Activated naive CD8-positive, alpha-beta T cell treated with anti-CD3 and anti-CD28 coated beads, Interleukin-2, amount 50 U/mL, for 24 hours (primary cell): ENCODE data around the gene KIF12.

Source experiments
- ATAC-seq: fragments of 150-1000 bp; cut with Tn5 transposase; one replicate; pipeline ENCODE4 v1.10.0; 2021
- DNase-seq: peaks from one replicate; pipeline ENCODE4 v3.0.0; 2021
- H3K27ac Mint-ChIP-seq: one replicate; pipeline ENCODE4 v1.8.0; 2021; ENCODE audit warnings: mild to moderate bottlenecking, mixed read lengths
- H3K27me3 Mint-ChIP-seq: one replicate; pipeline ENCODE4 v1.8.0; 2021; ENCODE audit warnings: mixed read lengths
- H3K36me3 Mint-ChIP-seq: one replicate; pipeline ENCODE4 v1.8.0; 2021; ENCODE audit warnings: low read depth, mixed read lengths
- H3K4me1 Mint-ChIP-seq: one replicate; pipeline ENCODE4 v1.8.0; 2021; ENCODE audit warnings: mixed read lengths
- H3K4me3 Mint-ChIP-seq: one replicate; pipeline ENCODE4 v1.8.0; 2021; ENCODE audit warnings: mild to moderate bottlenecking, moderate library complexity, mixed read lengths
- H3K9me3 Mint-ChIP-seq: one replicate; pipeline ENCODE4 v1.8.0; 2021; ENCODE audit warnings: mixed read lengths

KIF12 gene

GRCh38 chr9:114100536-114100935, 1.4 kb upstream of the KIF12 start:
- H3K27me3 Mint-ChIP-seq, result peaks cover 31% of the 10 kb centered on the region
- ATAC-seq (no peak), DNase-seq (no peak)
- no peak overlapping the region for H3K27ac Mint-ChIP-seq
- H3K36me3 Mint-ChIP-seq, result no peaks in the 10 kb centered on the region
- peaks cover 7% of the 10 kb centered on the region for H3K4me1 Mint-ChIP-seq
- H3K9me3 Mint-ChIP-seq, result peaks cover 7% of the 10 kb centered on the region
- H3K4me3 Mint-ChIP-seq, result no peak overlapping the region

GRCh38 chr9:114099669-114100270, 678 bp upstream of the KIF12 start:
- Mint-ChIP-seq H3K4me1 (peaks cover 7% of the 10 kb centered on the region), H3K27ac (no peak overlapping the region), H3K4me3 (no peak overlapping the region), H3K9me3 (peaks cover 7% of the 10 kb centered on the region), H3K27me3 (peaks cover 32% of the 10 kb centered on the region), H3K36me3 (no peaks in the 10 kb centered on the region)
- ATAC-seq (no peak), DNase-seq (no peak)

GRCh38 chr9:114098021-114098935, 814 bp downstream of the KIF12 start:
- peaks cover 7% of the 10 kb centered on the region for H3K4me1 Mint-ChIP-seq
- no peak overlapping the region for H3K4me3 Mint-ChIP-seq
- H3K9me3 Mint-ChIP-seq, result peaks cover 7% of the 10 kb centered on the region
- H3K27ac Mint-ChIP-seq, result no peak overlapping the region
- no peaks in the 10 kb centered on the region for H3K36me3 Mint-ChIP-seq
- DNase-seq (peak; percentile 35), ATAC-seq (peak; percentile 48)
- peaks cover 34% of the 10 kb centered on the region for H3K27me3 Mint-ChIP-seq

- Mint-ChIP-seq H3K4me1 (peaks cover 7% of the 10 kb centered on the region), H3K27ac (no peak overlapping the region), H3K27me3 (peaks cover 30% of the 10 kb centered on the region), H3K9me3 (peaks cover 7% of the 10 kb centered on the region), H3K4me3 (peak overlapping the region; percentile 26), H3K36me3 (no peaks in the 10 kb centered on the region)
- no peak for DNase-seq
- no peak for ATAC-seq
Measured at GRCh38 chr9:114097613-114098020, 1.5 kb downstream of the KIF12 start.

GRCh38 chr9:114096866-114097612, 2.1 kb downstream of the KIF12 start:
- H3K4me3 Mint-ChIP-seq, result peak overlapping the region; percentile 26
- H3K4me1 Mint-ChIP-seq, result peaks cover 7% of the 10 kb centered on the region
- no peak overlapping the region for H3K27ac Mint-ChIP-seq
- H3K27me3 Mint-ChIP-seq, result peaks cover 30% of the 10 kb centered on the region
- H3K36me3 Mint-ChIP-seq, result no peaks in the 10 kb centered on the region
- ATAC-seq (no peak), DNase-seq (no peak)
- H3K9me3 Mint-ChIP-seq, result peaks cover 6% of the 10 kb centered on the region

- H3K9me3 Mint-ChIP-seq, result no peaks in the 10 kb centered on the region
- ATAC-seq, result no peak
- DNase-seq, result peak; percentile 12
- no peak overlapping the region for H3K4me3 Mint-ChIP-seq
- no peak overlapping the region for H3K27ac Mint-ChIP-seq
- H3K4me1 Mint-ChIP-seq, result peaks cover 7% of the 10 kb centered on the region
- H3K36me3 Mint-ChIP-seq, result no peaks in the 10 kb centered on the region
- H3K27me3 Mint-ChIP-seq, result peaks cover 24% of the 10 kb centered on the region
Measured at GRCh38 chr9:114096041-114096511, 3.0 kb downstream of the KIF12 start.

GRCh38 chr9:114094971-114095370, 4.1 kb downstream of the KIF12 start:
- H3K9me3 Mint-ChIP-seq, result no peaks in the 10 kb centered on the region

GRCh38 chr9:114093761-114094505, 5.2 kb downstream of the KIF12 start:
- H3K27me3 Mint-ChIP-seq, result peaks cover 19% of the 10 kb centered on the region
- peaks cover 7% of the 10 kb centered on the region for H3K4me1 Mint-ChIP-seq
- H3K4me3 Mint-ChIP-seq, result no peak overlapping the region
- no peak for ATAC-seq
- H3K27ac Mint-ChIP-seq, result no peak overlapping the region
- H3K9me3 Mint-ChIP-seq, result no peaks in the 10 kb centered on the region
- no peaks in the 10 kb centered on the region for H3K36me3 Mint-ChIP-seq
- no peak for DNase-seq

More at GRCh38 chr9:114094971-114095370, 4.1 kb downstream of the KIF12 start:
- no peaks in the 10 kb centered on the region for H3K36me3 Mint-ChIP-seq
- peaks cover 21% of the 10 kb centered on the region for H3K27me3 Mint-ChIP-seq
- no peak overlapping the region for H3K4me3 Mint-ChIP-seq
- H3K27ac Mint-ChIP-seq, result no peak overlapping the region
- DNase-seq, result no peak
- ATAC-seq, result no peak
- H3K4me1 Mint-ChIP-seq, result peaks cover 7% of the 10 kb centered on the region

GRCh38 chr9:114093031-114093471, 6.0 kb downstream of the KIF12 start:
- no peak overlapping the region for H3K27ac Mint-ChIP-seq
- no peak for ATAC-seq
- no peaks in the 10 kb centered on the region for H3K36me3 Mint-ChIP-seq
- DNase-seq, result no peak
- H3K4me1 Mint-ChIP-seq, result peaks cover 7% of the 10 kb centered on the region
- H3K27me3 Mint-ChIP-seq, result peaks cover 18% of the 10 kb centered on the region
- no peaks in the 10 kb centered on the region for H3K9me3 Mint-ChIP-seq
- H3K4me3 Mint-ChIP-seq, result no peak overlapping the region

- DNase-seq, result no peak
- no peak overlapping the region for H3K4me3 Mint-ChIP-seq
- H3K9me3 Mint-ChIP-seq, result no peaks in the 10 kb centered on the region
- peaks cover 2% of the 10 kb centered on the region for H3K4me1 Mint-ChIP-seq
- peaks cover 14% of the 10 kb centered on the region for H3K27me3 Mint-ChIP-seq
- H3K27ac Mint-ChIP-seq, result no peak overlapping the region
- no peaks in the 10 kb centered on the region for H3K36me3 Mint-ChIP-seq
- ATAC-seq, result no peak
Measured at GRCh38 chr9:114092336-114092735, 6.8 kb downstream of the KIF12 start.

- Mint-ChIP-seq H3K36me3 (no peaks in the 10 kb centered on the region), H3K27me3 (peaks cover 11% of the 10 kb centered on the region), H3K4me3 (no peak overlapping the region), H3K9me3 (no peaks in the 10 kb centered on the region), H3K27ac (no peak overlapping the region), H3K4me1 (peaks cover under 1% of the 10 kb centered on the region)
- no peak for DNase-seq
- ATAC-seq, result no peak
Measured at GRCh38 chr9:114091711-114092110, 7.4 kb downstream of the KIF12 start.

GRCh38 chr9:114090798-114091197, 8.3 kb downstream of the KIF12 start:
- Mint-ChIP-seq H3K27ac (no peak overlapping the region), H3K9me3 (no peaks in the 10 kb centered on the region), H3K4me3 (no peak overlapping the region), H3K36me3 (no peaks in the 10 kb centered on the region), H3K4me1 (no peaks in the 10 kb centered on the region), H3K27me3 (peaks cover 6% of the 10 kb centered on the region)
- ATAC-seq, result no peak
- no peak for DNase-seq

- ATAC-seq (no peak), DNase-seq (no peak)
- Mint-ChIP-seq H3K27ac (no peak overlapping the region), H3K27me3 (peaks cover 2% of the 10 kb centered on the region), H3K9me3 (no peaks in the 10 kb centered on the region), H3K4me1 (no peaks in the 10 kb centered on the region), H3K36me3 (no peaks in the 10 kb centered on the region), H3K4me3 (no peak overlapping the region)
Measured at GRCh38 chr9:114089206-114089840, 9.8 kb downstream of the KIF12 start.
